Stomach (tissue), 4 donors: Measurements from ENCODE around the gene PLAGL2.

Experiments used
- EP300 ChIP-seq: sonication (generic); formaldehyde crosslinking; IDR thresholded peaks from one replicate; pipeline ENCODE4 v1.6.1; 2017; ENCODE audit warnings: antibody characterized with exemption
- POLR2A ChIP-seq, 4 donors: fragments of 450-650 bp; IDR thresholded peaks; one replicate each; pipeline ENCODE4 v1.6.1; 2016; ENCODE audit warnings: antibody characterized with exemption in 4 of 4, control low read depth in 2 of 4, mild to moderate bottlenecking in 1 of 4, moderate library complexity in 1 of 4
- POLR2AphosphoS5 ChIP-seq, 3 donors: sonication (generic); formaldehyde crosslinking; IDR thresholded peaks; one replicate each; pipeline ENCODE4 v1.6.1; 2016; ENCODE audit warnings: antibody characterized with exemption in 3 of 3
- TF ChIP-seq, protein P1 (sequence below), 7 experiments: fragments of 450-650 bp in 4 of 7; fragments of 200-600 bp in 3 of 7; sonication (generic) in 3 of 7; IDR thresholded peaks; one replicate each; pipeline ENCODE4 v1.5.1; 2016 to 2019; ENCODE audit warnings: antibody characterized with exemption in 7 of 7, control low read depth in 2 of 7, mild to moderate bottlenecking in 1 of 7

DNA sequence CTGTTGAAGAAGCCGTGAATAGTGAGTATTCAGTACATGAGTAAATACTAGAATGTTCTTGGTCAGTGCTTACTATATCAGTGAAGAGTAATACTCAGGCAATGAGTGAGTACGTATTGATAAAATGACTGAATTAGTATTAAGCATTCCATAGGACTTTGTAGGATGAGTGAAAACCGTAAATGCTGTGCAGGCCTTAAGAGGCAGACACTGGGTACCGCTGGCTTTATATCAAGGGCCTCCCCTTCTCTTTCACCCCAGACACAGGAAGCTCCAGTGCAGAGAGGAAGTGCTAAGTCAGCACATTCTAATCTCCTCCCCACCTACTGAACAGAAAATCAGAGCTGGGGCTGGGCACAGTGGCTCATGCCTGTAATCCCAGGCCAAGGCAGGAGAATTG lies 24.3 kb upstream of the PLAGL2 start:
- TF ChIP-seq POLR2AphosphoS5 (IDR thresholded peaks at IDR 0.05) (no peak), POLR2A (IDR thresholded peaks at IDR 0.05) (no peak), EP300 (no peak)
- TF ChIP-seq, protein P1, sequence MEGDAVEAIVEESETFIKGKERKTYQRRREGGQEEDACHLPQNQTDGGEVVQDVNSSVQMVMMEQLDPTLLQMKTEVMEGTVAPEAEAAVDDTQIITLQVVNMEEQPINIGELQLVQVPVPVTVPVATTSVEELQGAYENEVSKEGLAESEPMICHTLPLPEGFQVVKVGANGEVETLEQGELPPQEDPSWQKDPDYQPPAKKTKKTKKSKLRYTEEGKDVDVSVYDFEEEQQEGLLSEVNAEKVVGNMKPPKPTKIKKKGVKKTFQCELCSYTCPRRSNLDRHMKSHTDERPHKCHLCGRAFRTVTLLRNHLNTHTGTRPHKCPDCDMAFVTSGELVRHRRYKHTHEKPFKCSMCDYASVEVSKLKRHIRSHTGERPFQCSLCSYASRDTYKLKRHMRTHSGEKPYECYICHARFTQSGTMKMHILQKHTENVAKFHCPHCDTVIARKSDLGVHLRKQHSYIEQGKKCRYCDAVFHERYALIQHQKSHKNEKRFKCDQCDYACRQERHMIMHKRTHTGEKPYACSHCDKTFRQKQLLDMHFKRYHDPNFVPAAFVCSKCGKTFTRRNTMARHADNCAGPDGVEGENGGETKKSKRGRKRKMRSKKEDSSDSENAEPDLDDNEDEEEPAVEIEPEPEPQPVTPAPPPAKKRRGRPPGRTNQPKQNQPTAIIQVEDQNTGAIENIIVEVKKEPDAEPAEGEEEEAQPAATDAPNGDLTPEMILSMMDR (IDR thresholded peaks at IDR 0.05): no peak
